ENCODE measurements around the gene ATM.
A peak's percentile ranks its signal among the peaks of the same experiment; 100 is the strongest.
"Not testable (repeated sequence)": the region's sequence is repeated elsewhere in the genome, so short reads cannot be mapped to it uniquely, and the experiment has no call there.

ATM gene

GRCh38 chr11:108221911-108222573, 825 bp upstream of the ATM start:
- no peak for DNase-seq (ENCODE audit: low read depth)

GRCh38 chr11:108223348-108224149, 682 bp downstream of the ATM start:
- peak; percentile 50 for DNase-seq (ENCODE audit: low read depth)

DNA sequence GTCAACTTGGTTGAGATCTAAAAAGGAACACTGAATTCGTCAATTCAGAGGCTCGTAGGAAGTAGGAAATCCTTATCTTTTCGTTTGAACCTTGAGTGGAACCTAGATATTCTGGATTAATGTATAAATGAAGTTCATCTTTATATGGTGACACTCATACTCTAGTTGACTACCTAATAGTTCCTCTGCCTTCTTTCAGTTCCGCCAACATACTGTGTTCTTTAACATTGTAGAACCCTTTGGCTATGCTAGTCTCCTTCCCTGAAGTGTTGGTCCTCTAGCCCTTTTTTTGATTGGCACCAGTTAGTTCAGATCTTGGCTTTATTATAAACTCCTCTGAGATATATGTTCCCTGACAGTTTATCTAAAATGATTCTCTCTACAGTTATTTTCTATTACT, 1.5 kb downstream of the ATM start:
- no peak for DNase-seq (ENCODE audit: low read depth)

DNA sequence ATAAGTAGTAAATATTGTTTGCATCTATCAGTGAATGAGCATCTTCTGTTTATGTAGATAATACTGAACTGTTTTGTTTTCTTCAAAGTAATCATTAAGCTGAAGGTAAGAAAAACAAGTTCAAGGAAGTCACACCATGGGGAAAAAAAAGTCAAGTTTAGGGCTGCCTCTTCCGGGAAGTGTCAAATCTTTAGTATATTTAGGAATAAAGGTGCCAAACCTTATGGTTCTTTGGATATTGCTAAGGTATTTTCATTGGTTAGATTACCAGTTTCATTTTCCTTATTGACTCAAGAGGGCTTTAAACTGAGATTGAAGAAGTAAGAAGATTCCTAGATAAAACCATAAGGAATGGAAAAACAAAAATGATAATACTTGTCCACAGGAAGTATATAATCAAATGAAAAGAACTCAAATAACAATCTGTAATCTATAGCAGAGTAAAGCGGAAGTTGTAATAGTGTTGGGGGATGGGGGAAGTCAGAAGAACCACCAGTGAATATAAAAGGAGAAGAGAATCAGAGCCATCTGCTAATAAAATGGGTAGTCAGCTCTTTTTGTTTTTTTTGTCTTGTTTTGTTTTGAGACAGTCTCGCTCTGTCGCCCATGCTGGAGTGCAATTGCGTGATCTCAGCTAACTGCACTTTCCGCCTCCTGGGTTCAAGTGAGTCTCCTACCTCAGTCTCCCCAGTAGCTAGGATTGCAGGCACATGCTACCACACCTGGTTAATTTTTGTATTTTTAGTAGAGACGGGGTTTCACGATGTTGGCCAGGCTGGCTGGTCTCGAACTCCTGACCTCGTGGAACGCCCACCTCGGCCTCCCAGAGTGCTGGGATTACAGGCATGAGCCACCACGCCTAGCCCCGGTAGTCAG, 2.3 kb downstream of the ATM start:
- no peak for DNase-seq (ENCODE audit: low read depth)

GRCh38 chr11:108226036-108226435, 3.2 kb downstream of the ATM start:
- DNase-seq (ENCODE audit: low read depth): no peak

GRCh38 chr11:108228251-108228650, 5.4 kb downstream of the ATM start:
- no peak for DNase-seq (ENCODE audit: low read depth)

GRCh38 chr11:108233277-108233945, 10.5 kb downstream of the ATM start:
- no peak for DNase-seq (ENCODE audit: low read depth)

DNA sequence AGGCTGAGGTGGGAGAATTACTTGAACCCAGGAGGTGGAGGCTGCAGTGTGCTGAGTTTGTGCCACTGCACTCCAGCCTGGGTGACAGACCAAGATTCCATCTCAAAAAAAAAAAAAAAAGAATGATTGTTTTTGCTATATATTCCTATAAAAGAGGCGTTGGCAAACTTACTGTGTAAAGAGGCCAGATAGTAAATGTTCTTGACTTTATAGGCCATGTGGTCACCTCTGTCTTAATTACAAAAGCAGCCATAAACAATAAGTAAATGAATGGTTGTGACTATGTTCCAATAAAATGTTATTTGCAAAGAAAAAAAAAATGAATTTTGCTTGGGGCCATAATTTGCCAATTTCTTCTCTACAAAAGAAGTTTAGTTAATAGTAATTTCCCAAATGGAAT, 12.3 kb downstream of the ATM start:
- DNase-seq (ENCODE audit: low read depth): no peak

DNA sequence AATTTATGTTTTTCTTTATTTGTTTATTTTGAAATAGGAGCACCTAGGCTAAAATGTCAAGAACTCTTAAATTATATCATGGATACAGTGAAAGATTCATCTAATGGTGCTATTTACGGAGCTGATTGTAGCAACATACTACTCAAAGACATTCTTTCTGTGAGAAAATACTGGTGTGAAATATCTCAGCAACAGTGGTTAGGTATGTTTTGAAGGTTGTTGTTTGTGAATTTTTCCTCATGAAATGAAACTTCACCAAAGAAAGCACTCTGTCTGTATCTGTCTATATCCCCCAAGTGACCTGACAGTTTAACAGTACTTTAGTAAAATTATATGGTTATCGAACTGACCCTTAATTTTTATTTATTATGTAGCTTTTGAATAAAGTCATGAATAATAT, 12.8 kb downstream of the ATM start:
- DNase-seq (ENCODE audit: low read depth): no peak

DNA sequence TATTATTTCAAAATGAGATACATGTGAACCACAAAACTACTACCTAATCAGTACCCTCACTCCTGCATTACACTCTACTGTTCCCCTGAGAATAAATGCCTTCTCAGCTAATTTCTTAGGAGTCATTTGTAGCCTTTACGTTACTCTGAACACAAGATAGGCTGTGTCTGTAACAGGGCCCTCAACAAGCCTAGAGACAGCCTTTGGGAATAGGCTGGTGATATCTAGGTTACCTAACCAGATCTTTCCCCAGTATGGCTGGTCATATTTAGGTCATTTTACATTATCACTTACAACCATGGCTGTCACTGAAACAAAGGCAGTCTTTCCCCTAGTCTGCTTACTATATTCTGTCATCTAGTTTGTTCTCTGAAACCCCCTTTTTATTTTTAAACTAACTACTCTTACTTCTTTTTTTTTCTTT, 14.2 kb downstream of the ATM start:
- DNase-seq (ENCODE audit: low read depth): no peak

- DNase-seq (ENCODE audit: low read depth): no peak
Observed at GRCh38 chr11:108239076-108239475, 16.2 kb downstream of the ATM start.

DNA sequence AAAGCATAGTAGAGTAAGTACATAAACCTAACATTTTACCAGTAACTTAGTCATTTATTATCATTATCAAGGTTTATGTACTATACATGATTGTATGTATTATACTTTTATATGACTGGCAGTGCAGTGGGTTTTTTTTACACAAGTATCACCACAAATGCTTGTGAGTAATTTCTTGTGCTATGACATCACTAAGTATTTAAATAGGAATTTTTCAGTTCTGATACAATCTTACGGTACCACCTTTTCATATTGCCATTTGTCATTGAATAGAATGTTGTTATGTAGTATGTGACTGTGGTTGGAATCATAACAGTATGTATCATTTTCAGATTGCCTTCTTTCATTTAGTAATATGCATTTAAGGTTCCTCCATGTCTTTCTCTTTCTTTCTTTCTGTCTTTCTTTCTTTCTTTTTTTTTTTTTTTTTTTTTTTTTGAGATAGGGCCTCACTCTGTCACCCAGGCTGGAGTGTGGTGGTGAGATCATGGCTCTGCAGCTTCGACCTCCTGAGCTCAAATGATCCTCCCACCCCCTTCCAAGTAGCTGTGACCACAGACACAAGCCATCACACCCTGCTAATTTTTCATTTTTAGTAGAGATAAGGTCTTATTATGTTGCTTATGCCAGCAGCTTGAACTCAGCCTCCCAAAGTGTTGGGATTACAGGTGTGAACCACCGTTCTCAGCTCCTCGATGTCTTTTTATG, 18.6 kb downstream of the ATM start:
- DNase-seq (ENCODE audit: low read depth): no peak

DNA sequence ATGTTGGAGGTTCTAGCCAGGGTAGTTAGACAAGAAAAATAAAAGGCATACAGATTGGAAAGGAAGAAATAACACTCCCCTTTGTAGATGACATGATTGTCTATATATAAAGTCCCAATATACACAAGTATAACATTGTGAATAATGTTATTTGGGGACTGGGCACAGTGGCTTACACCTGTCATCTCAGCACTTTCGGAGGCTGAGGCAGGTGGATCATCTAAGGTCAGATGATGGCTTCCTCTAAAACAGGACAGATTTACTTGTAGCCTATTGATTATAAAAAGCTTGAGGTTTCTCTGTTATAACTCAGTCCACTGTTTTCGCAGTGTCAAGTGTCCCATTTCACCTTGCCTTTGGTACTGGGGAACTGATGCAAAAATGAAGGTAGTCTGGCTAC, 19.6 kb downstream of the ATM start:
- no peak for DNase-seq (ENCODE audit: low read depth)

DNA sequence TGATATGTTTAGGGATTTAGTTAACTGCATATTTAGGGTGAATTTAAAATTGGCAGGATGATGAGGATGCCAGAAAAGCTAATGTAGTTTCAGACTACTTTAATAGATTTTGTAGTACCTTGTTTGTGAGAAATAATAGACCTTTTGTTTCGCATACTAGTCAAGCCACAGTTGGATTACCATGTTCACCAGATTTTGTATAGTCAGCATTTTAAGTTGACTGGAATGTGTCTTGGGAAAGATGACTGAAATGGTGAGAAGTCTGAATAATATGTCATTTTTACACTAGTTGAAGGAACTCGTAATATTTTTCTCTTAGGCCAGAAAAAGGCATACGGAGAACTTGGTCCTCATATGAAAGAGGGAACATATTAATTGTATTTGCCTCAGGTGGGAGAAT, 23.4 kb downstream of the ATM start:
- no peak for DNase-seq (ENCODE audit: low read depth)

GRCh38 chr11:108246885-108247284, 24.0 kb downstream of the ATM start:
- DNase-seq (ENCODE audit: low read depth): no peak

DNA sequence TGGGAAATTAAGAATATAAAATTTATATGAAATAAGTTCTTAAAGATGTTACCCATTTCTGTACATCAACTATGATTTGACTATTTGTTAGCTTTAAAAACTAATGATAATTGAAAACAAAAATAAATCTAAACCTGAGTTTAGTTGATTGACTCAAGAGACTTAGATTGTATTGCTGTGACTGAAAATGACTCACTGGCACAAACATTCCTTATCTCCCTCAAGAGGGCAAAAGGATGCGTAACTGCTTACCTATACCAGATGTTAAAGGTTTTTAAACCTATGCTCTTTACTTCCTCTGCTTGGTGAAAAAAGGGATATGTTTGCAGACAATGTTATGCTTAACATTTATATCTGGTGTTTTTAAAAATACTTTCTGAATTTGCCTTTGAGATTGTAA, 30.3 kb downstream of the ATM start:
- peak; percentile 63 for DNase-seq (ENCODE audit: low read depth)

DNA sequence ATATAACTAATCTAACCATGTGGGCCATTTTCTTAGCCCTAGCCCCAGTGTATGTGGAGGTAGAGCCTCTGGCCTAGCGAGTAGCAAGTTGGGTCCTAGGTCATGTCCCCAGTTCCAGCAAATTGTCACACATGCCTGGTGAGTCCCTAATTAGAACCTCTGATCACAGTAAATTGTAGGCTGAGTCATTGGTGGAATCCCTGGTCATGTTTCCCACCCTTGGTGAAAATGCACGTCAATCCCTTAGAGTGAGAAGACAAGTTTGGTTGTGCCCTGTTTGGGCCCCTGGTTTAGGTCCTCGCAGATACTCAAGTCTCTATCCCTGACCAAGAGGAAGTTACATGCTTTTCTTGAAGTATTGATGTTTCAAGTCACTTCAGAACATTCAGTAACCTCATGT, 46.7 kb downstream of the ATM start:
- no peak for DNase-seq (ENCODE audit: low read depth)

- not testable (repeated sequence) for DNase-seq (ENCODE audit: low read depth)
Observed at GRCh38 chr11:108276985-108277616, 54.2 kb downstream of the ATM start.

DNA sequence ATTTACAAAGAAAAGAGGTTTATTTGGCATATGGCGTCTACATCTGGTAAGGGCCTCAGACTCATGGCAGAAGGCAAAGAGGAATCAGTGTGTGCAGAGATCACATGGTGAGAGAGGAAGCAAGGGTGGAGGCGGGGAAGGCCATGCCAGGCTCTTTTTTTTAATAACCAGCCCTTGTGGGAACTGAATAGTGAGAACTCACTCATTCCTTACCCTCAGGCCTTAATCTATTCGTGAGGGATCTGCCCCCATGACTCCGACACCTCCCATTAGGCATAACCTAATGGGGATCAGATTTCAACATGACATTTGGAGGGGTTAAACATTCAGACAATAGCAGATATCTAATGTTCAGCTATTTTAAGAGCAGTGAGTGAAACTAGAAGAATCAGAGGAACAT, 55.7 kb downstream of the ATM start:
- peak; percentile 39 for DNase-seq (ENCODE audit: low read depth)

DNA sequence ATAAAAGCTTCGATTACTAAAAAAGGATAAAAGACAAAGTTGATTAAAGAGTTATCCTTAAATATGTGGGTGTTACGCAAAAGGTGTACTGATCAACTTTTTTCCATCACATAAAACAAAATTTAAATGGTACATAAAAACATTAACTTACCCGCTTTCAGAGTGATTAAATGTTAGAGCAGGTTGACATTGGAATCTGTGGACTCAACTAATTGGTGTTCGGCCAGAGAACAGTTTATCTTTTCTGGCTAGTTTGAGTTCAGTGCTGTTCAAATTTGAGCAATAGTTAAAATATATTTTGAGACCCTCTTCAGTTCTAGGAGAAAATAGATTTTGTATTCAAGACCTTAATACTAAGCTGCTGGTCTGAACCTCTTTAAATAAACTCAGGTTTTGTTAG, 56.1 kb downstream of the ATM start:
- DNase-seq (ENCODE audit: low read depth): no peak

DNA sequence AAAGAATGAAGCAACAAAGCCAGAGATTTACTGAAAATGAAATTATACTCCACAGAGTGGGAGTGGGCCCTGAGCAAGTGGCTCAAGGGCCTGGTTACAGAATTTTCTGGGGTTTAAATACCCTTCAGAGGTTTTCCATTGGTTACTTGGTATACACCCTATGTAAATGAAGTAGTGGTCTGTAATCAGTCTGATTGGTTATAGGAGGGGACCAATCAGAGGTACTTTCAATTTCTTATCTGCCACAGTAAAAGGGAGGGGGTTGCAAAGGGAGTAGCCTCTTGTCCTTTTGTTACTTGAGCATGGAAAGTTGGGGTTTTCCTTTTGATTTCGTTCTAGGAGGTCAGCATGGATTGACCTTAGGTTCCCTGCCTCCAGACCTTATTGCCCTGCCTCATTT, 63.5 kb downstream of the ATM start:
- no peak for DNase-seq (ENCODE audit: low read depth)

Data from iris pigment epithelial cell (primary cell).